Activated naive CD8-positive, alpha-beta T cell treated with anti-CD3 and anti-CD28 coated beads, Interleukin-2, amount 50 U/mL, for 24 hours (primary cell): ENCODE data around the gene ABHD3.
"Not testable (repeated sequence)": the region's sequence is repeated elsewhere in the genome, so short reads cannot be mapped to it uniquely, and the experiment has no call there.

Experiments used
- ATAC-seq: fragments of 150-1000 bp; cut with Tn5 transposase; one replicate; pipeline ENCODE4 v1.10.0; 2021
- DNase-seq: peaks from one replicate; pipeline ENCODE4 v3.0.0; 2021
- H3K27ac Mint-ChIP-seq: one replicate; pipeline ENCODE4 v1.8.0; 2021; ENCODE audit warnings: mild to moderate bottlenecking, mixed read lengths
- H3K27me3 Mint-ChIP-seq: one replicate; pipeline ENCODE4 v1.8.0; 2021; ENCODE audit warnings: mixed read lengths
- H3K36me3 Mint-ChIP-seq: one replicate; pipeline ENCODE4 v1.8.0; 2021; ENCODE audit warnings: low read depth, mixed read lengths
- H3K4me1 Mint-ChIP-seq: one replicate; pipeline ENCODE4 v1.8.0; 2021; ENCODE audit warnings: mixed read lengths
- H3K4me3 Mint-ChIP-seq: one replicate; pipeline ENCODE4 v1.8.0; 2021; ENCODE audit warnings: mild to moderate bottlenecking, moderate library complexity, mixed read lengths
- H3K9me3 Mint-ChIP-seq: one replicate; pipeline ENCODE4 v1.8.0; 2021; ENCODE audit warnings: mixed read lengths

Gene ABHD3

DNA sequence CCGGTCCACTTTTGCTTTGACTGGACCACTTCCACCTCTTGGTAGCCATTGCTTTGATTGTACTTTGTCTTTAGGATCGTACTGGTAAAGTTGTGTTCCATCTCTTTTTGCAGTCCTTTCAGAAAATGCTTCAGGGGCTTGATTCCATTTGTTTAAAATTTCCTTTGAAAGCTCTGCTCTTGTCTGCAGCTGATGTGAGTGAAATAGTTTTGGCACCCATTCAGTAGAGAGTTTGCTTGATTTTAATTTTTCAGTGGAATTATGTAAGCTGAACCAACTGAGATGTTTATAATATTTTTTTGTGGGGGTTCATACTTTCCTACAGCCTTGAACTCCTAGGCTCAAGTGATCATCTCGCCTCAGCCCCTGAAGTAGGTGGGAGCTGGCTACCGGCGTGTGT, 28.4 kb upstream of the ABHD3 start:
- Mint-ChIP-seq H3K36me3 (peaks cover 1% of the 10 kb centered on the region), H3K4me1 (no peaks in the 10 kb centered on the region), H3K9me3 (peaks cover 15% of the 10 kb centered on the region), H3K27me3 (no peaks in the 10 kb centered on the region), H3K27ac (no peak overlapping the region), H3K4me3 (no peak overlapping the region)
- DNase-seq (no peak), ATAC-seq (no peak)

DNA sequence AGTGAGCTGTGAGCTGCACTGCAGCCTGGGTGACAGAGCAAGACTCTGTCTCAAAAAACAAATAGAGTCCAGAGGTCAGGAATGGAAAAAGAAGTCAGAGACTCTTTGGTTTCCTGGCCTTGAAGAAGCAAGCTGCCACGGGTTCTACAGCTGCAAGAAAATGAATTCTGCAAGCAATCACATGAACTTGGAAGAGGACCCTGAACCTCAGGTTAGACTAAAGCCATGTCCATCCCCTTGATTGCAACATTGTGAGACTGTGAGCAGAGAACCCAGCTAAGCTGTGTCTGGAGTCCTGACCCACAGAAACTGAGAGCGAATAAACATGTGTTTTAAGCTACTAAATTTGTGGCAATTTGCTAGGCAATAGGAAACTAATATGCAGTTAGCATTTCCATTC, 23.1 kb upstream of the ABHD3 start:
- ATAC-seq (no peak), DNase-seq (no peak)
- Mint-ChIP-seq H3K27me3 (no peaks in the 10 kb centered on the region), H3K9me3 (no peaks in the 10 kb centered on the region), H3K4me1 (no peaks in the 10 kb centered on the region), H3K4me3 (no peak overlapping the region), H3K27ac (no peak overlapping the region), H3K36me3 (no peaks in the 10 kb centered on the region)

DNA sequence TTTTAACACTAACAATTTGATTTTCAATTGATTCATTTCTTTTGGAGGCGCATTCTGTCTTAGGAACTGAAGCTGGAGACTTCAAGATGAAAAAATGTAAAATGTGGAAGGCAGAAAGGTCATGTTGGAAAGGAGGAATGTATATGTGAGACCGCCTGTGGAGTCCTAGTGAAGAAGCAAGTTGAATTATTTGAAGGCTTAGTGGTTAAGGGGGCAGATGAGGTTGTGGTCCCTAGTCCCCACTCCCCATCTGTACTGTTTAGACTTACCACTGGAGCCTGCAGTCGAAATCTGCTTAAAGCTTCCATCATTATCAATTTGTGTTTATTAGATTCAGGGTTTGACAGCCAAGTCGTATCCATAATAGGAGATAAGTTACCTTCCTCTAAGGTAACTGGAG, 20.6 kb upstream of the ABHD3 start:
- no peaks in the 10 kb centered on the region for H3K27me3 Mint-ChIP-seq
- DNase-seq, result no peak
- no peak overlapping the region for H3K4me3 Mint-ChIP-seq
- no peak overlapping the region for H3K27ac Mint-ChIP-seq
- no peak for ATAC-seq
- no peaks in the 10 kb centered on the region for H3K36me3 Mint-ChIP-seq
- H3K4me1 Mint-ChIP-seq, result no peaks in the 10 kb centered on the region
- H3K9me3 Mint-ChIP-seq, result no peaks in the 10 kb centered on the region

DNA sequence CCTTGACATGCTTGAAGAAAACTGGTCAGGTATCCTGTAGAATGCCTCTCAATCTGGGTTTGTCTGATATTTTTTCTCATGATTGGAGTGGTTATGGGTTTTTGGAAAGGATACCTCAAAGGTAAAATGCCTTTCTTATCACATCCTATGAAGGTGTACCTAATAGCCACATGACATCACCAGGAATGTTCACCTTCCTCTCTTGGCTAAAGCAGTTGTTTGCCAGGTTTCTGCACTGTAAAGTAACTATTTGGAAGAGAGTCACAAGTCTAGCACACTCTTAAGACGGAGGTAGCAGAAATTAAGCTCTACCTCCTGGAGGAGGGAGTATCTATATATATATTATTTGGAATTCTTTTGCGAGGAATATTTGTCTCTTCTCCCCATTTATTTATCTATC, 18.1 kb upstream of the ABHD3 start:
- ATAC-seq (no peak), DNase-seq (no peak)
- Mint-ChIP-seq H3K4me3 (no peak overlapping the region), H3K4me1 (no peaks in the 10 kb centered on the region), H3K27ac (no peak overlapping the region), H3K9me3 (no peaks in the 10 kb centered on the region), H3K27me3 (no peaks in the 10 kb centered on the region), H3K36me3 (no peaks in the 10 kb centered on the region)

DNA sequence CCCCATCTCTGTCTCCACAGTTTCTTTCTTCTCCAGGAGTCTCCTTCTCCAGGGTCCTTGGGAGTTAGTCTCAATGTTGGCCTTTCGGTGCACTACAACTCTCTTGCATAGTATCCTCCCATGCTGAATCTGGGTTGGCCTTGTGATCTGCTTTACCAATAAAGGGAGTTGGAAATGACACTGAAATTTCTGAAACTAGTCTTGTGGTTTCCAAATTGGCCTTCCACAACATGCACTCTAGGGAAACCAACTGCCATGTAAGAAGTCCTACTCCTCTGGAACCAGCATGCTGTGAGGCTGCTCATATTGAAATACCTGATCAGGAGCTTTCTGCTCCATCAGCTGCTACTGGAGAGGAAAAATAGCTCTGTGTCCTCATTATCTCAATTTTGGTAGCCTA, 9.9 kb upstream of the ABHD3 start:
- no peaks in the 10 kb centered on the region for H3K4me1 Mint-ChIP-seq

DNA sequence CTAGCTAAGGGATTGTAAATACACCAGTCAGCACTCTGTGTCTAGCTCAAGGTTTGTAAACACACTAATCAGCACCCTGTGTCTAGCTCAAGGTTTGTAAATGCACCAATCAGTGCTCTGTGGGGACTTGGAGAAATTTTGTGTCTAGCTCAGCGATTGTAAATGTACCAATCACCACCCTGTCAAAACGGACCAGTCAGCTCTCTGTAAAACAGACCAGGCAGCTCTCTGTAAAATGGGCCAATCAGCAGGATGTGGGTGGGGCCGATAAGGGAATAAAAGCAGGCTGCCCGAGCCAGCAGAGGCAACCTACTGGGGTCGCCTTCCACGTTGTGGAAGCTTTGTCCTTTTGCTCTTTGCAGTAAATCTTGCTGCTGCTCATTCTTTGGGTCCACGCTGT, 2.6 kb upstream of the ABHD3 start:
- H3K4me3 Mint-ChIP-seq, H3K9me3 Mint-ChIP-seq, H3K27me3 Mint-ChIP-seq, ATAC-seq, DNase-seq, H3K27ac Mint-ChIP-seq, H3K36me3 Mint-ChIP-seq: not testable (repeated sequence)
- H3K4me1 Mint-ChIP-seq, result peaks cover 17% of the 10 kb centered on the region

More for the DNA sequence above, 9.9 kb upstream of the ABHD3 start:
- DNase-seq, result no peak
- Mint-ChIP-seq H3K27me3 (no peaks in the 10 kb centered on the region), H3K9me3 (peaks cover 5% of the 10 kb centered on the region), H3K36me3 (no peaks in the 10 kb centered on the region), H3K27ac (no peak overlapping the region), H3K4me3 (no peak overlapping the region)
- no peak for ATAC-seq

DNA sequence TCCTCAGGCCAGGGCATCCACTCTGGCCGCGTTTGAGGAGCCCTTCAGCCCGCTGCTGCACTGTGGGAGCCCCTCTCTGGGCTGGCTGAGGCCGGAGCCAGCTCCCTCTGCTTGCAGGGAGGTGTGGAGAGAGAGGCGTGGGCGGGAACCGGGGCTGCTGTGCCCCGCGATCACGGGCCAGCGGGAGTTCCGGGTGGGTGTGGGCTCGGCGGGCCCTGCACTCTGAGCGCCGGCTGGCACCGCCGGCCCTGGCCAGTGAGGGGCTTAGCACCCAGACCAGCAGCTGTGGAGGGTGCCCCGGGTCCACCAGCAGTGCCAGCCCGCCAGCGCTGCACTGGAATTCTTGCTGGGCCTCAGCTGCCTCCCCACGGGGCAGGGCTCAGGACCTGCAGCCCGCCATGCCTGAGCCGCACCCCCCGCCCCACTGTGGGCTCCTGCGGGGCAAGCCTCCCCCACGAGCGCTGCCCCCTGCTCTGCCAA, 1.9 kb upstream of the ABHD3 start:
- Mint-ChIP-seq H3K27me3 (no peaks in the 10 kb centered on the region), H3K9me3 (no peaks in the 10 kb centered on the region), H3K4me1 (peaks cover 17% of the 10 kb centered on the region), H3K36me3 (peaks cover 2% of the 10 kb centered on the region), H3K4me3 (no peak overlapping the region), H3K27ac (no peak overlapping the region)
- no peak for DNase-seq
- ATAC-seq, result no peak

DNA sequence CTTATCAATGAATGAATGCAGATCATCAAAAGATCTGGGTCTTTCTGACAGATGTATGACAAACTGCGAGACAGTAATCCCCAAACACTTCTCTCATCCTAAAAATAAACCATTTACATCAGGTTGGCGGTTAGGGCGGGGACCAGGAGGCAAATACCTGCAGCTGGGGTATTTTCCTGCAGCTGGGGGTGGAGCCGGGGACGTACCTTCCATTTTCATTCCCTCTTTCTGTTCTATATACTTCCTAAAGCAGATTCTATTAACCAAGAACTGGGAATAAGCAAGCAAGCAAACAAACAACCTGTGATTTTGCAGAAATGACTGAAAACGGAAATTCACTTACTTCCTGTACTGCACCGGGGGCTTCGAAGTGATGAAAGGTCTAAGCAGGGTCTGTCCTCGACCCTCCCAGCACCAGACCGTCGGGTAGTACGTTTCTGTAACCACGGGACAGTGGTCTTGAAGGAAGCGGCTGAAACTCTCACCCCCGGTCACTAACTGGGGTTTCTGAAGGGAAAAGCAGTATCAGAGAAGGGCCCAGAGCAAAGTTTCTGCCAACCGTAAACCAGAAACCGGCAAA, 1.2 kb downstream of the ABHD3 start:
- no peak for ATAC-seq
- Mint-ChIP-seq H3K27me3 (no peaks in the 10 kb centered on the region), H3K36me3 (peaks cover 16% of the 10 kb centered on the region), H3K9me3 (no peaks in the 10 kb centered on the region), H3K4me1 (peaks cover 14% of the 10 kb centered on the region), H3K4me3 (peak overlapping the region; percentile 92), H3K27ac (peak overlapping the region; percentile 83)
- DNase-seq, result peak; percentile 31

GRCh38 chr18:21702602-21703001, 2.0 kb downstream of the ABHD3 start:
- no peaks in the 10 kb centered on the region for H3K27me3 Mint-ChIP-seq
- ATAC-seq (no peak), DNase-seq (no peak)
- no peak overlapping the region for H3K27ac Mint-ChIP-seq
- H3K36me3 Mint-ChIP-seq, result peaks cover 19% of the 10 kb centered on the region
- H3K4me3 Mint-ChIP-seq, result peak overlapping the region; percentile 92
- peaks cover 14% of the 10 kb centered on the region for H3K4me1 Mint-ChIP-seq
- no peaks in the 10 kb centered on the region for H3K9me3 Mint-ChIP-seq

DNA sequence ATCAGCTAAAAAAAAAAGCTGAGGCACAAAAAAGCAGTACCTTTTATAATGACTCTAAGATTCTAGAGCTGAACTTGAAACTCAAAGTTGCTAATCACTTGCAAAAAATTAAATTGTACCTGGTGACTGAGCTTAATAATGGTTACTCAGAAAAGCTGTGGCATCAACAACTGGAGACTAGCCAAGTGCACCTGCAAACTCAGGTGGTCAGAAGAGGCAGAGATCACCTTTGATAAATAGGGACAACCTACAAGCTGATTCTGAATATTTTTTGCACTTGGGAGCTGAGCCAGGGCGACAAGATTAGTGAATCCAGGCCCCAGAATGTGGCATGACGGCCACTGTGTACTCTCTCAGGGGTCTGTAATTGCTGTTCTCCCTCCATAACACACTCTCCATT, 3.0 kb downstream of the ABHD3 start:
- H3K27me3 Mint-ChIP-seq, result no peaks in the 10 kb centered on the region
- H3K36me3 Mint-ChIP-seq, result peaks cover 20% of the 10 kb centered on the region
- DNase-seq, result no peak
- H3K4me3 Mint-ChIP-seq, result no peak overlapping the region
- no peaks in the 10 kb centered on the region for H3K9me3 Mint-ChIP-seq
- no peak overlapping the region for H3K27ac Mint-ChIP-seq
- ATAC-seq, result no peak
- H3K4me1 Mint-ChIP-seq, result peaks cover 14% of the 10 kb centered on the region

GRCh38 chr18:21700528-21701075, 4.0 kb downstream of the ABHD3 start:
- Mint-ChIP-seq H3K4me3 (no peak overlapping the region), H3K27me3 (no peaks in the 10 kb centered on the region)
- no peak for DNase-seq

DNA sequence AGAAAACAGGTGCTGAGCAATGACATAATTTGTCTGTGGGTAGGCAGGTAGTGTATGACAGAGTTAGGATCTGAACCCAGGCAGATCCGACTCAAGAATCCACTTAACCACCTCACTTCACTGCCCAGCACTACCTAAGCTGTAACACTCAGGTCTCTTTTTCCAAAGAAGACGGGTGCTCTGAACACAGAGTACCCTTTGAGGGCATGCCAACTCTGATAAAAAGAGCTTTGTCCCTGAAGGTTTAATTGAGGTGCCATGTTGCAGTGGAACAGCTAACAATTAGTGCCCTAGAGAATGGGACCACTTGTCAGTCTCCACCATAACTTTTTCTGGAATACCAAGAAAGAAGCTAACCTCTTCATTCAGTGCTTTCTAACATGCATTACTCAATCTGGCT, 11.3 kb downstream of the ABHD3 start:
- Mint-ChIP-seq H3K36me3 (peaks cover 50% of the 10 kb centered on the region), H3K4me3 (no peak overlapping the region), H3K27ac (no peak overlapping the region), H3K4me1 (peaks cover 5% of the 10 kb centered on the region), H3K27me3 (no peaks in the 10 kb centered on the region), H3K9me3 (peaks cover 10% of the 10 kb centered on the region)
- DNase-seq, result no peak
- no peak for ATAC-seq

More at GRCh38 chr18:21700528-21701075, 4.0 kb downstream of the ABHD3 start:
- H3K36me3 Mint-ChIP-seq, result peaks cover 22% of the 10 kb centered on the region
- no peaks in the 10 kb centered on the region for H3K9me3 Mint-ChIP-seq
- H3K27ac Mint-ChIP-seq, result no peak overlapping the region
- peaks cover 15% of the 10 kb centered on the region for H3K4me1 Mint-ChIP-seq
- ATAC-seq, result no peak

- no peak for DNase-seq
- peaks cover 10% of the 10 kb centered on the region for H3K9me3 Mint-ChIP-seq
- peaks cover 42% of the 10 kb centered on the region for H3K36me3 Mint-ChIP-seq
- H3K27me3 Mint-ChIP-seq, result no peaks in the 10 kb centered on the region
- H3K4me3 Mint-ChIP-seq, result no peak overlapping the region
- H3K4me1 Mint-ChIP-seq, result peaks cover 12% of the 10 kb centered on the region
- ATAC-seq, result no peak
- no peak overlapping the region for H3K27ac Mint-ChIP-seq
Observed at GRCh38 chr18:21689736-21690135, 14.8 kb downstream of the ABHD3 start.

GRCh38 chr18:21686282-21687105, 18.1 kb downstream of the ABHD3 start:
- peaks cover 28% of the 10 kb centered on the region for H3K36me3 Mint-ChIP-seq

GRCh38 chr18:21685556-21685981, 19.0 kb downstream of the ABHD3 start:
- not testable (repeated sequence) for DNase-seq, H3K27me3 Mint-ChIP-seq, ATAC-seq, H3K4me3 Mint-ChIP-seq, H3K27ac Mint-ChIP-seq, H3K9me3 Mint-ChIP-seq
- Mint-ChIP-seq H3K4me1 (peaks cover 17% of the 10 kb centered on the region), H3K36me3 (peaks cover 19% of the 10 kb centered on the region)

More at GRCh38 chr18:21686282-21687105, 18.1 kb downstream of the ABHD3 start:
- Mint-ChIP-seq H3K27ac (no peak overlapping the region), H3K4me1 (peaks cover 17% of the 10 kb centered on the region), H3K9me3 (peaks cover 7% of the 10 kb centered on the region), H3K4me3 (no peak overlapping the region), H3K27me3 (no peaks in the 10 kb centered on the region)
- ATAC-seq, result no peak
- DNase-seq, result no peak
